GM10248 (cell line): ENCODE results near the gene CCDC175.

ENCODE experiments used
- CTCF ChIA-PET: fragments of 300-600 bp; sonication (Branson Sonifier 250); formaldehyde crosslinking; extraction: SDS; loops from one replicate; lab custom pipeline; 2021; ENCODE audit warnings: antibody characterized with exemption; lab: Yijun Ruan, JAX
- POLR2A ChIA-PET: fragments of 350-650 bp; sonication (Branson Sonifier 250); formaldehyde crosslinking; extraction: SDS; loops from one replicate; lab custom pipeline; 2020; ENCODE audit warnings: antibody characterized with exemption; lab: Yijun Ruan, JAX
- DNase-seq: peaks from one replicate; pipeline ENCODE4 v3.0.0; 2012; ENCODE audit errors: extremely low spot score
- CTCF ChIP-seq: IDR thresholded peaks from 2 replicates; pipeline ENCODE4 v1.5.1; 2012; ENCODE audit warnings: mild to moderate bottlenecking, low read depth; ENCODE audit errors: extremely low read depth, missing control alignments, control extremely low read depth

CCDC175 gene

GRCh38 chr14:59482541-59483331, 93.9 kb downstream of the CCDC175 start:
- CTCF ChIA-PET, result interaction anchor here (0.7 to 3.9 kb wide), 7 partner anchors 9 to 293 kb away, joined by 3 to 34 read pairs (median 5); partner anchors contain the start of gene CCDC175
- POLR2A ChIA-PET, result no interaction called here
- no peak for DNase-seq
- TF ChIP-seq CTCF, result no peak

GRCh38 chr14:59481871-59482540, 94.6 kb downstream of the CCDC175 start:
- CTCF ChIA-PET, result interaction anchor here (0.8 to 3.9 kb wide), 3 partner anchors 8 to 95 kb away, joined by 3 to 34 read pairs (median 5); partner anchors contain the start of gene CCDC175
- no peak for DNase-seq
- TF ChIP-seq CTCF, result no peak
- POLR2A ChIA-PET, result no interaction called here

DNA sequence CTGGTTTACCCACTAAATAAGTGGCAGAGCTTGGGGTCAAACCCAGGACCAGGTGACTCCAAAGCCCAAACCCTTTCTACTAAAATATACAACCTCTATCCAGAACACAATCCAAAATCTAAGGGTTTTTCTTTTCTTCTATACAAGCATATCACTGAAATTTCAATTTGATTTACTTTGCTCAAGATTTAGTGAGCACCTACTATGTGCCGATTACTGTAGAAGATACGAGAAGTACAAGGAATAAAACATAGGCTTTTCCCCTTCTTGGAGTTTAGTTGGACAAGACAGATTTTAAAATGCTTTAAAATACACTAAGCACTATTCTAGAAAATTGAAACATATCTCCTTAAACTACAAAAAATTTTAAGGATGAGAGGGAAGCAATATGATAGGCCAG, 95.2 kb downstream of the CCDC175 start:
- DNase-seq, result no peak
- CTCF ChIA-PET, result no interaction called here
- TF ChIP-seq CTCF, result no peak
- POLR2A ChIA-PET, result no interaction called here

DNA sequence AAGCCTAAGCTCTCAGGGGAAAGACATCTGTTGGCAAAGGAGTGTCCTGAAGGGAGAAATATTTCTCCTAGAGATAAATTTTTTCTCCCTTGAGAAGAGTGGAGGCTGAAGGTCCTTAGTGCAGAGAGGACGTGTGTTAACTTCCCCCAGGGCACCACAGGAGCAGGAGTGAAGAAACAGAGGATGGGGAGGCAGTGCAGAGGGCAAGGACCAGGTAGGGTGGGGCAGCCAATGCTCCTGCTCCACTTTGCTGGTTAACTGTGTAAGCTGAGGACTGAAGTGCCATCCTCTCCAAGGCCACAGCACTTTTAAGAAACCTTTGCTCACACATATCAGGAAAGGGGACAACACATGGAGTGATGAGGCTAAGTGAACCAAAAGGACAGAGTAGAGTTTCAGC, 96.4 kb downstream of the CCDC175 start:
- ChIA-PET CTCF (interaction anchor here (1.1 to 1.5 kb wide), 5 partner anchors 9 to 704 kb away, joined by 3 to 4 read pairs (median 3); no protein-coding TSS in a partner anchor), POLR2A (no interaction called here)
- no peak for DNase-seq
- no peak for TF ChIP-seq CTCF

DNA sequence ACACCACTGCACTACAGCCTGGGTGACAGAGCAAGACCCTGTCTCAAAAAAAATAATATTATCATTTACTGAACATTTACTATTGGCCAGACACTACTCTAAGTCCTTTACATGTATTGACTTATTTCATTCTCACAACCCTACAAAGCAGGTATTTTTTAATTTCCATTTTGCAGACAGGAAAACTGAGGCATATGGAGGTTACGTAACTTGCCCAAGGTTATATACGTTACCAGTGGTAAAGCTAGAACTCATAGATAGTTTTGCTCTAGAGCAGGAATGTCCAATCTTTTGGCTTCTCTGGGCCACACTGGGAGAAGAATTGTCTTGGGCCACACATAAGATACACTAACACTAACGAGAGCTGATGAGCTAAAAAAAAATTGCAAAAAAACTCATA, 98.1 kb downstream of the CCDC175 start:
- POLR2A ChIA-PET, result no interaction called here
- CTCF ChIA-PET, result interaction anchor here (0.7 to 1.2 kb wide), 3 partner anchors 32 to 978 kb away, joined by 3 read pairs; no protein-coding TSS in a partner anchor

More for the DNA sequence above, 98.1 kb downstream of the CCDC175 start:
- TF ChIP-seq CTCF, result no peak
- no peak for DNase-seq
